Activated T-helper 1 cell treated with anti-CD3 and anti-CD28 coated beads, Interleukin-12 subunit alpha, Interleukin-12 subunit beta, Interleukin-2, Interleukin-4 antibody, amounts not matched to agents 30 ng/mL and 10 ng/mL and 1 ng/mL, durations not matched to agents 14 hours and 24 hours and 36 hours (primary cell): Measurements from ENCODE around the gene NLRP5. TPM values are rescaled to one million over a fixed set of nuclear protein-coding genes. Genes with fewer than 3 reads are reported as not detected.
"Not testable (repeated sequence)": the region's sequence is repeated elsewhere in the genome, so short reads cannot be mapped to it uniquely, and the experiment has no call there.

ENCODE experiments used
- DNase-seq: peaks from one replicate; pipeline ENCODE4 v3.0.0; 2021; ENCODE audit warnings: low spot score
- H3K27ac Mint-ChIP-seq: one replicate; pipeline ENCODE4 v1.8.0; 2021; ENCODE audit warnings: mild to moderate bottlenecking, mixed read lengths
- H3K27me3 Mint-ChIP-seq: one replicate; pipeline ENCODE4 v1.8.0; 2022; ENCODE audit warnings: mild to moderate bottlenecking, moderate library complexity, mixed read lengths; ENCODE audit not compliant: insufficient read depth
- H3K36me3 Mint-ChIP-seq: one replicate; pipeline ENCODE4 v1.8.0; 2021; ENCODE audit warnings: low read depth, mixed read lengths
- H3K4me1 Mint-ChIP-seq: one replicate; pipeline ENCODE4 v1.8.0; 2021; ENCODE audit warnings: low read depth, mixed read lengths
- H3K4me3 Mint-ChIP-seq: one replicate; pipeline ENCODE4 v1.8.0; 2021; ENCODE audit warnings: mild to moderate bottlenecking, moderate library complexity, mixed read lengths
- H3K9me3 Mint-ChIP-seq: one replicate; pipeline ENCODE4 v1.8.0; 2021; ENCODE audit warnings: mixed read lengths
- intact Hi-C: fragments of 100-400 bp; cut with micrococcal nuclease; formaldehyde crosslinking; loops from one replicate; pipeline ENCODE4 v1.15.1; 2024
- total RNA-seq: library from RNA; stranded (reverse); gene quantifications from 2 replicates; pipeline ENCODE4 v1.2.3, GENCODE V29; 2022

The NLRP5 gene
- total RNA-seq, 1 donor from 2014 or later = not detected

GRCh38 chr19:56014765-56015164, 28.2 kb downstream of the NLRP5 start:
- DNase-seq = no peak
- H3K4me1 Mint-ChIP-seq = no peaks in the 10 kb centered on the region
- no peaks in the 10 kb centered on the region for H3K36me3 Mint-ChIP-seq
- intact Hi-C loops = no loop called here
- H3K4me3 Mint-ChIP-seq = no peak overlapping the region
- H3K27ac Mint-ChIP-seq = no peak overlapping the region
- H3K27me3 Mint-ChIP-seq = no peaks in the 10 kb centered on the region
- peaks cover 55% of the 10 kb centered on the region for H3K9me3 Mint-ChIP-seq

DNA sequence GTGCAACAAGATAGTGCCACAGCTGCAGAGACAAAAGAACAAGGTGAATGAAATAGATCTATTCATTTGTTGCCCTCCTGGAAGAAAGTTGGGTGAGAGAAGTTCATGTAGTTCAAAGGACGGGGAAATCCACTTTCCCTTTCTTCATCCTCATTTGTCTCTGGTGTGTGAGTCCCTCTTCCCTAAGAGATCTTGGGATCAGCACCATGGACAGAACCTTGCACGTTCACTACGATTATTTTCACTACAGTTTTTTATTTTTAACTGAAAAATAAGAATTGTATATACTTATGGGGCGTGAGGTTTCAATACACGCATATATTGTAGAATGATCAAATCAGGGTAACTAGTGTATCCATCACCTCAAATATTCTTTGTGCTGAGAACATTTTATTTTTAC, 29.2 kb downstream of the NLRP5 start:
- H3K36me3 Mint-ChIP-seq = no peaks in the 10 kb centered on the region
- H3K4me3 Mint-ChIP-seq = no peak overlapping the region
- peaks cover 57% of the 10 kb centered on the region for H3K9me3 Mint-ChIP-seq
- H3K4me1 Mint-ChIP-seq = no peaks in the 10 kb centered on the region
- intact Hi-C loops = no loop called here
- no peak for DNase-seq
- no peaks in the 10 kb centered on the region for H3K27me3 Mint-ChIP-seq
- H3K27ac Mint-ChIP-seq = no peak overlapping the region

DNA sequence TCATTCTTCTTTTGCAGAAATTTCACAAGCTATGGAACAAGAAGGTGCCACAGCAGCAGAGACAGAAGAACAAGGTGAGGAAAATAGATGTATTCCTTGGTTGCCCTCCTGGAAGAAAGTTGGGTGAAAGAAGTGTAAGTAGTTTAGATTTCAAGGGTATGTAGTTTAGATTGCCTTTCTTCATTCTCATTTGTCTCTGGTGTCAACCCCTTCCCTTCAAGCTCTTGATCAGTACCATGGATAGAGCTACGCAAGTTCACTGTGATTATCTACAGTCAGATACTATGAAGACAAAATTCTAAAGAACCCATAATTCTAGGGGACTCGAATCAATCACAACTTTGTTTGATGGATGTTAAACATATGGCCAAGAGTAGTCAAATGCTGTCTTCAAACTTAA, 32.8 kb downstream of the NLRP5 start:
- H3K4me3 Mint-ChIP-seq, H3K36me3 Mint-ChIP-seq, H3K27me3 Mint-ChIP-seq, H3K27ac Mint-ChIP-seq, H3K4me1 Mint-ChIP-seq, DNase-seq, intact Hi-C loops: not testable (repeated sequence)
- peaks cover 65% of the 10 kb centered on the region for H3K9me3 Mint-ChIP-seq

- H3K4me1 Mint-ChIP-seq, H3K27ac Mint-ChIP-seq, H3K4me3 Mint-ChIP-seq, DNase-seq, H3K27me3 Mint-ChIP-seq, intact Hi-C loops, H3K36me3 Mint-ChIP-seq: not testable (repeated sequence)
- peaks cover 58% of the 10 kb centered on the region for H3K9me3 Mint-ChIP-seq
Measured at GRCh38 chr19:56020355-56020975, 33.9 kb downstream of the NLRP5 start.

- Mint-ChIP-seq H3K9me3 (peaks cover 32% of the 10 kb centered on the region), H3K27ac (no peak overlapping the region), H3K4me1 (no peaks in the 10 kb centered on the region), H3K4me3 (no peak overlapping the region), H3K36me3 (no peaks in the 10 kb centered on the region), H3K27me3 (no peaks in the 10 kb centered on the region)
- intact Hi-C loops = no loop called here
- no peak for DNase-seq
Measured at GRCh38 chr19:56026769-56027168, 40.2 kb downstream of the NLRP5 start.

- intact Hi-C loops = no loop called here
- H3K27ac Mint-ChIP-seq = no peak overlapping the region
- no peaks in the 10 kb centered on the region for H3K36me3 Mint-ChIP-seq
- DNase-seq = no peak
- H3K4me3 Mint-ChIP-seq = no peak overlapping the region
- no peaks in the 10 kb centered on the region for H3K4me1 Mint-ChIP-seq
- H3K27me3 Mint-ChIP-seq = no peaks in the 10 kb centered on the region
- peaks cover 32% of the 10 kb centered on the region for H3K9me3 Mint-ChIP-seq
Measured at GRCh38 chr19:56053596-56053995, 67.0 kb downstream of the NLRP5 start.

DNA sequence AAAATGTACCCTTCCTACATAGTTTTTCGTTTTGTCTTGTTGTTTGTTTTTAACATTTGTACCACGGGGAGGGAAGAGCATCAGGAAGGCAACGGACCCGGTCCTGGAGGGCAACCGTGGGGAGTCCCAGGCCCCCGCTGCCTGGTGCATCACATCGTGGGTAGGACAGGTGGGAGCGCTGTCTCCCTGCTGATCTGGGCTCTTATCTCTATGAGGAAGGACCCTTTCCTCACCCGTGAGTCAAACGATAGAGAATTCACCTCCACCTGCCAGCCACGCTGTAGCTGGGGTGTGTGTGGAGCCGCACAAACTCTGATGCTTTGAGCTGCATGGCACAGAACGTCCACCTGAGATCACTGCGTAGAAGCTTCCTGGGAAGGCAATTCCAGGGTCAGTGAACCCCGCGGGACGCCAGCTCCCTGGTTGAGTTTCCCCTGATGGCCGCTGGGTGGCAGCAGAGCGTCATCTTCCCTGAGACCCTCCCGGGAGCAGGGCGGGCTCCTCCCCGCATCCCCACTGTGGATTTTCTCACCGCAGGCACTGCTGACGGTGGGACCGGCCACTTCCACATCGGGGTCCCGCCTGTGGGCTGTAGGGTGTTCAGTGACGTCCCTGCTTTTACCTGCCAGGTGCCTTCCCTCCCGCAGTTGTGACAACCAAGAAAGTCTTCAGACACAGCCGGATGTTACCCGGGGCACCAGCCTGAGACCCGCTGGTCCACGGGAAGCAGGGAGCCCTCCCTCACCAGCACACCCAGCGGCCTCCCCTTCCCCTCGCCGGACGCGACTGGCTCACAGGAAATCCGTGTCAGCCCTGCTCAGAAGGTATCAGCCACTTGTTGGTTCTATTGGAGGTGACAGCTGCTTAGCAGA, 79.8 kb downstream of the NLRP5 start:
- no peaks in the 10 kb centered on the region for H3K9me3 Mint-ChIP-seq
- intact Hi-C loops = loop anchor here (1.0 to 2.0 kb wide), 4 partner anchors 106 to 284 kb away; no protein-coding TSS in a partner anchor
- peak overlapping the region; percentile 61 for H3K4me3 Mint-ChIP-seq
- DNase-seq = peak; percentile 51
- H3K36me3 Mint-ChIP-seq = no peaks in the 10 kb centered on the region
- peaks cover 11% of the 10 kb centered on the region for H3K4me1 Mint-ChIP-seq
- no peak overlapping the region for H3K27ac Mint-ChIP-seq
- peaks cover 3% of the 10 kb centered on the region for H3K27me3 Mint-ChIP-seq

DNA sequence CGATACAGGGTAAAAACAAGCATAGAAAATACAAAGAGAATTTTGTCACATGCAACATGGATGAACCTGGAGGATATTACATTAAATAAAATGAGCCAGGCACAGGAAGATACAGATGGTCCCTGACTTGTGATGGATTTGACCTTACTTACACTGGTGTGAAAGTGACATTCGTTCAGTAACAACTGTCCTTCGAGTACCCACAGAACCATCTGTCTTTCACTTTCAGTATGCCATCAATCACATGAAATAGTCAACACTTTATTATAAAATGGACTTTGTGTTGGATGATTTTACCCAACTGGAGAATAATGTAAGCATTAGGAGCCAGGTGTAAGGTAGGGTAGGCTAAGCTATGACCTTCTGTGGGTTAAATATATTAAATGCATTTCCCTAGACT, 83.1 kb downstream of the NLRP5 start:
- Mint-ChIP-seq H3K36me3 (no peaks in the 10 kb centered on the region), H3K4me1 (peaks cover 11% of the 10 kb centered on the region), H3K4me3 (no peak overlapping the region), H3K9me3 (no peaks in the 10 kb centered on the region), H3K27me3 (peaks cover 3% of the 10 kb centered on the region), H3K27ac (no peak overlapping the region)
- no peak for DNase-seq
- intact Hi-C loops = no loop called here

DNA sequence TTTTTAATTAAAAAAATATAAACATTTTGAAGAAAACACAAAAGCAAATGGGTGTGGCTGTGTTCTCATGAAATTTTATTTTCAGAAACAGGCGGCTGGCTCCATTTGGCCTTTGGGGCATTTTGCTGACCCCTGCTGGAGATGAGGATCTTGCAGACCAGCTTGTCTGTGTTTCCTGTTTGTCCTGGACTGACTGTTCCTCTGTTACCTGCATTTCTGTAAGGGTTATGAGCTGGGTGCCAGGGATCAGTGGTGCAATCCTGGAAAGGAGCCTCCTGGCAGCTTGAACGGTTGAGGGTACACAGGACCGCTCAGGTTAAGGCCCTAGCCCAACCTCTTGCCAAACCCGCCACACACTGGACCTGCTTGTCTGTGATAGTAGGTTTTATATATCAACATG, 84.6 kb downstream of the NLRP5 start:
- Mint-ChIP-seq H3K4me3 (no peak overlapping the region), H3K9me3 (no peaks in the 10 kb centered on the region), H3K4me1 (peaks cover 9% of the 10 kb centered on the region), H3K27ac (no peak overlapping the region), H3K36me3 (no peaks in the 10 kb centered on the region), H3K27me3 (peaks cover 3% of the 10 kb centered on the region)
- intact Hi-C loops = no loop called here
- DNase-seq = no peak

GRCh38 chr19:56076498-56076897, 89.9 kb downstream of the NLRP5 start:
- Mint-ChIP-seq H3K36me3 (no peaks in the 10 kb centered on the region), H3K9me3 (no peaks in the 10 kb centered on the region), H3K27ac (no peak overlapping the region), H3K27me3 (no peaks in the 10 kb centered on the region), H3K4me1 (peaks cover 9% of the 10 kb centered on the region), H3K4me3 (no peak overlapping the region)
- DNase-seq = no peak
- intact Hi-C loops = no loop called here

- Mint-ChIP-seq H3K4me1 (peaks cover 9% of the 10 kb centered on the region), H3K36me3 (no peaks in the 10 kb centered on the region), H3K27ac (no peak overlapping the region), H3K4me3 (no peak overlapping the region), H3K9me3 (no peaks in the 10 kb centered on the region), H3K27me3 (no peaks in the 10 kb centered on the region)
- DNase-seq = no peak
- intact Hi-C loops = loop anchor here (1.0 to 2.0 kb wide), 3 partner anchors 93 to 236 kb away; no protein-coding TSS in a partner anchor
Measured at GRCh38 chr19:56079609-56080008, 93.0 kb downstream of the NLRP5 start.

DNA sequence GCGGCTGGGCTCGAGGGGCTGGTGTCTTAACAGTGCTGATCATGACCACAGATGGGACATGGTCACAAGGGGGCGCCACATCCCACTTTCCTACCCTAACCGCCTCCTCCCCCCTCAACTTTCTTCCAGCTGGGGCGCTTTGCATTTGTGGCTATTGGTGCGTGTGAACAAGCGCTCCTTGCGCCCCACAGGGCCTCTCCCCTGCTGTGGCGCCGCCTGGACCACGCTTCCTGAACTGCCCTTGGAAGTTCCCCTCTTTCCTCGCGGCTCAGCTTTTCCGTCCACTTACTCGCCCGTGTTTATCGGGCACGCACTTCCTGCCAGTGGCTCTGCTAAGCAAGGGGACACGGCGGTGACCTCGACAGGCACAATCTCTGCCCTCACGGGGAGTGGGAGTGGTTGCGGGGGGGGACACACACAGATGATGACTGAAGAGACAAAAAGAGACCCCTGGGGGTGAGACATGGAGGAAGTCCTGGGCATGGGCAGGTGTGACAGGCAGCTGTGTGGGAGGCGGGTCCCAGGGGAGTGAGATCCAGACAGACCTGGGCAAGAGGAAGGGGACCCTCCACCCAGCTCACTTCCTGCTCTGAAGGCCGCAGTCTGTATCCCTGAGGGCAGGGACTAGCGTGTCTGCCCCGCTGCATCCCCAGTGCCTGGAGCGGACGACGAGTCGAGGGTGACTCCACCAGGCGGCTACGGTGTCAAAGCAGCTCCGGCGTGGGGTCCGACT, 94.3 kb downstream of the NLRP5 start:
- Mint-ChIP-seq H3K27me3 (no peaks in the 10 kb centered on the region), H3K4me3 (peak overlapping the region; percentile 76), H3K4me1 (peaks cover 9% of the 10 kb centered on the region), H3K36me3 (no peaks in the 10 kb centered on the region), H3K9me3 (no peaks in the 10 kb centered on the region), H3K27ac (no peak overlapping the region)
- DNase-seq = peak; percentile 43
- intact Hi-C loops = loop anchor here (1.0 to 2.0 kb wide), 3 partner anchors 91 to 234 kb away; no protein-coding TSS in a partner anchor

DNA sequence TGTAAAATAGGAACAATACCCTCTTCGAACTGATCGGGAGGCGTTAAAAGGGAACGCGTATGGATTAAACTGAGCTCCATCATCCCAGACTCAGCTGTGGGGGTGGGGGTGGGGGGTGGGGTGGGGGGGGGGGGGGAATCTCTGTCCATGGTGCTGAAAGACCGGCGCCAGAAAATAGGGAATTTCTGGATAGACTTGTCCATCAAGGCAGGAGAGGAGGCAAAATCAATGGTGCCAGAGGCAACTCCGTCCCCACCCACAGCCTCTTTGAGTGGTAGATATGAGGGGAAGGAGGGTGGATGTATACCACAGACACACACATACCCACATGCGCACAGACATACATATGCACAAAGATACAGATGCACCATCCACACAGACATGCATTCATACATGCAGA, 97.1 kb downstream of the NLRP5 start:
- H3K36me3 Mint-ChIP-seq = no peaks in the 10 kb centered on the region
- H3K27me3 Mint-ChIP-seq = no peaks in the 10 kb centered on the region
- H3K4me1 Mint-ChIP-seq = peaks cover 9% of the 10 kb centered on the region
- H3K9me3 Mint-ChIP-seq = no peaks in the 10 kb centered on the region
- no peak overlapping the region for H3K4me3 Mint-ChIP-seq
- intact Hi-C loops = no loop called here
- DNase-seq = no peak
- H3K27ac Mint-ChIP-seq = no peak overlapping the region
